ENCODE measurements around the gene TIMM10.

- TF ChIP-seq SMC3 (conservative IDR thresholded peaks at IDR 0.05; ENCODE audit: poor library complexity) = no peak
- no peak for TF ChIP-seq CTCF (IDR thresholded peaks at IDR 0.05; ENCODE audit: poor library complexity, severe bottlenecking)
- TF ChIP-seq TAF1 (IDR thresholded peaks at IDR 0.05; ENCODE audit: low read depth) = no peak
- TF ChIP-seq POLR2AphosphoS5 (IDR thresholded peaks at IDR 0.05) = no peak
- no peak for TF ChIP-seq EZH2 (IDR thresholded peaks at IDR 0.05; ENCODE audit: borderline replicate concordance, insufficient read depth, low read length, poor library complexity, severe bottlenecking)
- no peak for TF ChIP-seq REST (IDR thresholded peaks at IDR 0.05; ENCODE audit: borderline replicate concordance)
Measured at GRCh38 chr11:57571606-57572005, 41.1 kb upstream of the TIMM10 start.
